Liver (tissue), 9 donors: ENCODE measurements around the gene UBAP2L. TPM values are rescaled to one million over a fixed set of nuclear protein-coding genes. Genes with fewer than 3 reads are reported as not detected.
"Not testable (repeated sequence)": the region's sequence is repeated elsewhere in the genome, so short reads cannot be mapped to it uniquely, and the experiment has no call there.

Source experiments
- DNase-seq: peaks from one replicate; pipeline ENCODE4 v3.0.0-alpha.2; 2017; ENCODE audit warnings: low spot score
- H3K27ac ChIP-seq, 2 donors: one replicate each; pipeline ENCODE4 v1.7.0; 2013; ENCODE audit warnings: inconsistent platforms in 2 of 2, low read length in 2 of 2, control low read depth in 1 of 2, low read depth in 1 of 2, mild to moderate bottlenecking in 1 of 2
- H3K27me3 ChIP-seq, 4 donors: one replicate each; pipeline versions ENCODE4 v1.6.1 to v1.7.0; 2013; ENCODE audit warnings: low read length in 3 of 4, inconsistent platforms in 1 of 4, mild to moderate bottlenecking in 1 of 4, moderate library complexity in 1 of 4; ENCODE audit not compliant: control insufficient read depth in 4 of 4, insufficient read depth in 4 of 4
- H3K36me3 ChIP-seq, 4 donors: one replicate each; pipeline versions ENCODE4 v1.6.1 to v1.7.0; 2013; ENCODE audit warnings: low read length in 3 of 4, mild to moderate bottlenecking in 3 of 4, low read depth in 1 of 4, moderate library complexity in 1 of 4; ENCODE audit not compliant: control insufficient read depth in 4 of 4, insufficient read depth in 3 of 4
- H3K4me1 ChIP-seq, 4 donors: one replicate each; pipeline versions ENCODE4 v1.6.1 to v1.7.0; 2013; ENCODE audit warnings: low read length in 3 of 4, mild to moderate bottlenecking in 3 of 4, moderate library complexity in 1 of 4; ENCODE audit not compliant: control insufficient read depth in 4 of 4, insufficient read depth in 4 of 4
- H3K4me3 ChIP-seq, 3 donors: one replicate each; pipeline versions ENCODE4 v1.6.1 to v1.7.0; 2013; ENCODE audit warnings: low read length in 3 of 3, control low read depth in 1 of 3, low read depth in 1 of 3, mild to moderate bottlenecking in 1 of 3
- H3K9ac ChIP-seq, 2 donors: one replicate each; pipeline ENCODE4 v1.7.0; 2013; ENCODE audit warnings: low read length in 2 of 2, mild to moderate bottlenecking in 2 of 2, moderate library complexity in 2 of 2, control low read depth in 1 of 2, low read depth in 1 of 2
- H3K9me3 ChIP-seq, 4 donors: one replicate each; pipeline versions ENCODE4 v1.6.1 to v1.7.0; 2013; ENCODE audit warnings: low read length in 3 of 4; ENCODE audit not compliant: control insufficient read depth in 4 of 4
- ATF3 ChIP-seq: IDR thresholded peaks from 2 replicates; pipeline ENCODE4 v1.6.1; 2016; ENCODE audit warnings: antibody characterized with exemption
- CTCF ChIP-seq: fragments of 150-350 bp; IDR thresholded peaks from 2 replicates; pipeline ENCODE4 v1.5.1; 2017; ENCODE audit warnings: improper control_type of control experiment, low read depth, low read length; ENCODE audit not compliant: missing input control
- EGR1 ChIP-seq, 2 donors: IDR thresholded peaks; 2 replicates each; pipeline ENCODE4 v1.6.1; 2016 to 2018; ENCODE audit warnings: antibody characterized with exemption in 2 of 2, low read depth in 2 of 2
- FOXA1 ChIP-seq: IDR thresholded peaks from 2 replicates; pipeline ENCODE4 v1.6.1; 2016; ENCODE audit warnings: antibody characterized with exemption
- FOXA2 ChIP-seq: IDR thresholded peaks from 2 replicates; pipeline ENCODE4 v1.6.1; 2016; ENCODE audit warnings: antibody characterized with exemption
- GABPA ChIP-seq, 2 donors: IDR thresholded peaks in 1 of 2; conservative IDR thresholded peaks in 1 of 2; 2 replicates each; pipeline ENCODE4 v1.6.1; 2016; ENCODE audit warnings: antibody characterized with exemption in 2 of 2, mild to moderate bottlenecking in 1 of 2, moderate library complexity in 1 of 2
- HNF4A ChIP-seq, 2 donors: conservative IDR thresholded peaks; 2 replicates each; pipeline ENCODE4 v1.6.1; 2016; ENCODE audit warnings: antibody characterized with exemption in 2 of 2, mild to moderate bottlenecking in 2 of 2
- HNF4G ChIP-seq: IDR thresholded peaks from 2 replicates; pipeline ENCODE4 v1.6.1; 2016; ENCODE audit warnings: antibody characterized with exemption
- JUND ChIP-seq, 2 donors: IDR thresholded peaks; 2 replicates each; pipeline ENCODE4 v1.6.1; 2016; ENCODE audit warnings: antibody characterized with exemption in 2 of 2
- MAX ChIP-seq: IDR thresholded peaks from 2 replicates; pipeline ENCODE4 v1.6.1; 2016; ENCODE audit warnings: antibody characterized with exemption
- RAD21 ChIP-seq, 2 donors: IDR thresholded peaks; 2 replicates each; pipeline ENCODE4 v1.6.1; 2016; ENCODE audit warnings: antibody characterized with exemption in 2 of 2, mild to moderate bottlenecking in 2 of 2
- RXRA ChIP-seq, 2 donors: IDR thresholded peaks; 2 replicates each; pipeline ENCODE4 v1.6.1; 2017 to 2018; ENCODE audit warnings: antibody characterized with exemption in 2 of 2, mild to moderate bottlenecking in 1 of 2
- SP1 ChIP-seq: IDR thresholded peaks from 2 replicates; pipeline ENCODE4 v1.6.1; 2018; ENCODE audit warnings: antibody characterized with exemption, mild to moderate bottlenecking
- TAF1 ChIP-seq: conservative IDR thresholded peaks from 2 replicates; pipeline ENCODE4 v1.6.1; 2016; ENCODE audit warnings: antibody characterized with exemption, mild to moderate bottlenecking
- YY1 ChIP-seq: IDR thresholded peaks from 2 replicates; pipeline ENCODE4 v1.6.1; 2016; ENCODE audit warnings: antibody characterized with exemption, mild to moderate bottlenecking
- ZBTB33 ChIP-seq: IDR thresholded peaks from 2 replicates; pipeline ENCODE4 v1.6.1; 2016; ENCODE audit warnings: antibody characterized with exemption
- WGBS: extraction: QIAGEN DNeasy Blood & Tissue Kit; methylation state at CpG from one replicate; pipeline ENCODE4 v1.1.7; 2013; 5-methylcytosine and 5-hydroxymethylcytosine counted together
- polyA plus RNA-seq, 2 donors: library from polyadenylated mRNA; stranded (reverse) in 1 of 2; unstranded in 1 of 2; fragments of 200-250 nt in 1 of 2; fragments of >200 nt in 1 of 2; fragmentation: Nextera tagmentation in 1 of 2; extraction: Ambion mirVana in 1 of 2; gene quantifications; one replicate each; pipeline versions ENCODE4 v1.2.1 to v1.2.3, GENCODE V29; 2013 to 2015
- total RNA-seq, 2 donors: library from RNA; depleted of rRNA; stranded (reverse); fragments of >200 nt; gene quantifications; one replicate each; pipeline ENCODE4 v1.2.3, GENCODE V29; 2014
- donor health status: healthy.
- donor health status: healthy.
- donor health status: healthy.
- donor health status: healthy.
- donor health status: healthy.

Gene UBAP2L
- total and polyA plus RNA-seq, 4 donors, result 24.3 to 51.0 (median 34.1) TPM

- no peak for DNase-seq
- Histone ChIP-seq H3K27me3 (no peaks in the 10 kb centered on the region), H3K27ac (no peak overlapping the region), H3K36me3 (no peaks in the 10 kb centered on the region), H3K4me3 (no peak overlapping the region), H3K9me3 (no peaks in the 10 kb centered on the region), H3K4me1 (peaks cover 0 to 7% (median 5%) of the 10 kb centered on the region in 4 donors), H3K9ac (no peak overlapping the region)
- WGBS, result 76% methylated on average over 3 of the region's 3 CpGs
- TF ChIP-seq EGR1 (IDR thresholded peaks at IDR 0.05; ENCODE audit: low read depth in 2 of 2) (no peak), CTCF (peak; percentile 14), RAD21 (IDR thresholded peaks at IDR 0.05) (no peak), ZBTB33 (no peak), TAF1 (no peak), GABPA (IDR thresholded peaks at IDR 0.05 in 1 of 2, conservative IDR thresholded peaks at IDR 0.05 in 1 of 2) (no peak)
These were observed 21.2 kb upstream of the UBAP2L start for GRCh38 chr1:154199563-154199879.

- not testable (repeated sequence) for H3K27ac ChIP-seq, H3K4me3 ChIP-seq, H3K4me1 ChIP-seq, DNase-seq, H3K27me3 ChIP-seq, H3K9me3 ChIP-seq, H3K9ac ChIP-seq
- H3K36me3 ChIP-seq, result peaks cover 15 to 47% (median 34%) of the 10 kb centered on the region in 4 donors
- WGBS, result 96% methylated on average over 11 of the region's 11 CpGs
These were observed 15.0 kb upstream of the UBAP2L start for GRCh38 chr1:154205778-154206177.

- H3K36me3 ChIP-seq, result peaks cover 17 to 49% (median 34%) of the 10 kb centered on the region in 4 donors
- H3K4me3 ChIP-seq, result no peak within 1 kb of the TSS
- no peaks in the 10 kb centered on the region for H3K9me3 ChIP-seq
- H3K4me1 ChIP-seq, result no peaks in the 10 kb centered on the region
- 86% methylated on average over 1 of the region's 1 CpG for WGBS
- no peak for DNase-seq
- TF ChIP-seq ATF3 (no peak), TAF1 (no peak), ZBTB33 (no peak), JUND (IDR thresholded peaks at IDR 0.05) (no peak), HNF4A (conservative IDR thresholded peaks at IDR 0.05) (no peak), EGR1 (IDR thresholded peaks at IDR 0.05; ENCODE audit: low read depth in 2 of 2) (no peak), MAX (no peak), GABPA (IDR thresholded peaks at IDR 0.05 in 1 of 2, conservative IDR thresholded peaks at IDR 0.05 in 1 of 2) (no peak), CTCF (no peak), YY1 (no peak), SP1 (no peak), FOXA2 (no peak), RXRA (IDR thresholded peaks at IDR 0.05) (no peak), RAD21 (IDR thresholded peaks at IDR 0.05) (no peak), FOXA1 (no peak), HNF4G (no peak)
- no peak within 1 kb of the TSS for H3K27ac ChIP-seq
- no peak within 1 kb of the TSS for H3K9ac ChIP-seq
- no peaks in the 10 kb centered on the region for H3K27me3 ChIP-seq
These were observed 14.6 kb upstream of the UBAP2L start, which contains the start of gene CFAP141 for GRCh38 chr1:154206196-154206595. TSS of gene CFAP141 (minus strand) at chr1:154206333. CDS start at chr1:154206307, 26 bp downstream.
